Keratinocyte (primary cell): ENCODE measurements around the gene MLLT3.

Source experiments
- CTCF ChIP-seq, 3 experiments: IDR thresholded peaks in 1 of 3; conservative IDR thresholded peaks in 1 of 3; optimal IDR thresholded peaks in 1 of 3; 2 replicates in 2 of 3; 3 replicates in 1 of 3; pipeline versions ENCODE3 to v1.5.1; 2011; ENCODE audit warnings: low read length in 3 of 3, mild to moderate bottlenecking in 3 of 3, moderate library complexity in 2 of 3, control low read depth in 1 of 3, inconsistent platforms in 1 of 3; ENCODE audit not compliant: insufficient read depth in 2 of 3; ENCODE audit errors: extremely low read depth in 1 of 3
- EZH2 ChIP-seq: IDR thresholded peaks from one replicate; pipeline ENCODE4 v1.6.1; 2012; ENCODE audit warnings: inconsistent platforms, mild to moderate bottlenecking, low read length, moderate library complexity

- no peak for TF ChIP-seq CTCF (optimal IDR thresholded peaks at IDR 0.05 in 1 of 3, IDR thresholded peaks at IDR 0.05 in 1 of 3, conservative IDR thresholded peaks at IDR 0.05 in 1 of 3; ENCODE audit: extremely low read depth in 1 of 3, insufficient read depth in 2 of 3, low read length in 3 of 3)
- TF ChIP-seq EZH2, result no peak
These were observed 308.9 kb downstream of the MLLT3 start for GRCh38 chr9:20313415-20313814.
